A549 (cell line): Measurements from ENCODE around the gene AK8.

ENCODE experiments used
- CEBPB ChIP-seq, 2 experiments: fragments of >200 bp in 1 of 2; sonication (Bioruptor Twin) in 1 of 2; formaldehyde crosslinking in 1 of 2; IDR thresholded peaks; 2 replicates each; pipeline ENCODE4 v1.6.1; 2012 to 2016
- CHD2 ChIP-seq: fragments of 150-350 bp; IDR thresholded peaks from 2 replicates; pipeline ENCODE4 v1.6.1; 2014; ENCODE audit warnings: low read length; ENCODE audit not compliant: partially characterized antibody
- EP300 ChIP-seq, 2 experiments: fragments of >200 bp; sonication (Bioruptor Twin); formaldehyde crosslinking; IDR thresholded peaks; 2 replicates in 1 of 2; 3 replicates in 1 of 2; pipeline ENCODE4 v1.6.1; 2016 to 2017
- HDAC2 ChIP-seq: fragments of 200-600 bp; sonication (generic); IDR thresholded peaks from 2 replicates; pipeline ENCODE4 v1.6.1; 2016
- HOXA7 ChIP-seq: fragments of 250-450 bp; sonication (Bioruptor Pico); IDR thresholded peaks from 2 replicates; pipeline ENCODE4 v1.5.0; 2020; ENCODE audit warnings: mild to moderate bottlenecking, moderate library complexity
- MYC ChIP-seq: IDR thresholded peaks from 2 replicates; pipeline ENCODE4 v1.6.1; 2012; ENCODE audit warnings: mild to moderate bottlenecking, inconsistent platforms, low read length, improper control_type of control experiment, borderline replicate concordance
- POLR2A ChIP-seq: IDR thresholded peaks from 2 replicates; pipeline ENCODE4 v1.6.1; 2012; ENCODE audit warnings: mild to moderate bottlenecking, low read length
- ZSCAN20 ChIP-seq: fragments of 250-450 bp; sonication (Bioruptor Pico); IDR thresholded peaks from 2 replicates; pipeline ENCODE4 v1.8.0; 2022; ENCODE audit warnings: mild to moderate bottlenecking, moderate library complexity
- TF ChIP-seq, protein P1 (sequence below): fragments of >200 bp; sonication (Bioruptor Twin); formaldehyde crosslinking; IDR thresholded peaks from 3 replicates; pipeline ENCODE4 v1.5.1; 2016
- TF ChIP-seq, protein P2 (sequence below): fragments of 150-350 bp; IDR thresholded peaks from 2 replicates; pipeline ENCODE4 v1.6.1; 2014; ENCODE audit warnings: low read depth, mild to moderate bottlenecking, low read length
- TF ChIP-seq, protein P3 (sequence below): IDR thresholded peaks from 2 replicates; pipeline ENCODE4 v1.6.1; 2012
- TF ChIP-seq, protein P4 (sequence below): fragments of 200-600 bp; sonication (generic); IDR thresholded peaks from 2 replicates; pipeline ENCODE4 v1.6.1; 2016; ENCODE audit warnings: antibody characterized with exemption, mild to moderate bottlenecking, moderate library complexity

DNA sequence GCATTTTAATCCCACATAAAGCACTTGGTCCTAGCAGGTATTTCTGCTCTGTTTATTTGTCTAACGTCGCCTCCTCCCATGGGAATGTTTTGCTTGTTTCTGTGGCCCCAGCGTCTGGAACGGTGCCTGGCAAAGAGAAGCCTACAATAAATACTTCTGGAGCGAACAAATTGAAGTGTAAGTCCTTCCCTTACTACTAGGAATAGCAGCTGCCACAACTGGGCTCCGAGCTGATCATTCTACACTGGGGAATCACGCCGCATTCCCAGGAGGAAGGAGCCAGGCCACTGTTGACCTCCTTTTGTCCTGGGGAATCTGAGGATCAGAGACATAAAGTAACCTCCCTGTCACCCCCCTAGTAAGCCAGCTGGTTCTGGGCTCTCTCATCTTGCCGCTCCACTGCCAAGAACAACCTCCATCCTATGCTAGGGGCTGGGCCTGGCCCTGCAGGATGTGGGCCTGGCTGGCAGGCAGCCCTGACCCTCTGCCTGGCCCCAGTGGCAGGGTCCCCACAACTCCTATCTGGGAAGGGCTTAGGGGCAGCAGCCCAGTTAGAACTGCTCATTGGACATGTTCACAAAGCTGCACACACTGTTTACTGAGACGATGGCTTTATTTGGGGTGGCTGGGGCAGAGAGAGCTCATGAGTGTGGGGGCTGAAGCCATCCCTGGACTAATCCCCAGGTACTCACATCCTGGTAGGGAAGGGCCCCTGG is 125.0 kb downstream of the AK8 start:
- TF ChIP-seq HOXA7 (CRISPR knock-in tag) = no peak
- TF ChIP-seq, protein P1, sequence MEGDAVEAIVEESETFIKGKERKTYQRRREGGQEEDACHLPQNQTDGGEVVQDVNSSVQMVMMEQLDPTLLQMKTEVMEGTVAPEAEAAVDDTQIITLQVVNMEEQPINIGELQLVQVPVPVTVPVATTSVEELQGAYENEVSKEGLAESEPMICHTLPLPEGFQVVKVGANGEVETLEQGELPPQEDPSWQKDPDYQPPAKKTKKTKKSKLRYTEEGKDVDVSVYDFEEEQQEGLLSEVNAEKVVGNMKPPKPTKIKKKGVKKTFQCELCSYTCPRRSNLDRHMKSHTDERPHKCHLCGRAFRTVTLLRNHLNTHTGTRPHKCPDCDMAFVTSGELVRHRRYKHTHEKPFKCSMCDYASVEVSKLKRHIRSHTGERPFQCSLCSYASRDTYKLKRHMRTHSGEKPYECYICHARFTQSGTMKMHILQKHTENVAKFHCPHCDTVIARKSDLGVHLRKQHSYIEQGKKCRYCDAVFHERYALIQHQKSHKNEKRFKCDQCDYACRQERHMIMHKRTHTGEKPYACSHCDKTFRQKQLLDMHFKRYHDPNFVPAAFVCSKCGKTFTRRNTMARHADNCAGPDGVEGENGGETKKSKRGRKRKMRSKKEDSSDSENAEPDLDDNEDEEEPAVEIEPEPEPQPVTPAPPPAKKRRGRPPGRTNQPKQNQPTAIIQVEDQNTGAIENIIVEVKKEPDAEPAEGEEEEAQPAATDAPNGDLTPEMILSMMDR = no peak
- TF ChIP-seq, protein P2, sequence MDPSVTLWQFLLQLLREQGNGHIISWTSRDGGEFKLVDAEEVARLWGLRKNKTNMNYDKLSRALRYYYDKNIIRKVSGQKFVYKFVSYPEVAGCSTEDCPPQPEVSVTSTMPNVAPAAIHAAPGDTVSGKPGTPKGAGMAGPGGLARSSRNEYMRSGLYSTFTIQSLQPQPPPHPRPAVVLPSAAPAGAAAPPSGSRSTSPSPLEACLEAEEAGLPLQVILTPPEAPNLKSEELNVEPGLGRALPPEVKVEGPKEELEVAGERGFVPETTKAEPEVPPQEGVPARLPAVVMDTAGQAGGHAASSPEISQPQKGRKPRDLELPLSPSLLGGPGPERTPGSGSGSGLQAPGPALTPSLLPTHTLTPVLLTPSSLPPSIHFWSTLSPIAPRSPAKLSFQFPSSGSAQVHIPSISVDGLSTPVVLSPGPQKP = no peak
- no peak for TF ChIP-seq EP300 (IDR thresholded peaks at IDR 0.05)
- TF ChIP-seq POLR2A = no peak
- TF ChIP-seq ZSCAN20 = no peak
- TF ChIP-seq HDAC2 = no peak
- TF ChIP-seq, protein P3, sequence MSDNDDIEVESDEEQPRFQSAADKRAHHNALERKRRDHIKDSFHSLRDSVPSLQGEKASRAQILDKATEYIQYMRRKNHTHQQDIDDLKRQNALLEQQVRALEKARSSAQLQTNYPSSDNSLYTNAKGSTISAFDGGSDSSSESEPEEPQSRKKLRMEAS = no peak
- TF ChIP-seq CHD2 = no peak
- TF ChIP-seq MYC = no peak
- no peak for TF ChIP-seq CEBPB (IDR thresholded peaks at IDR 0.05)
- TF ChIP-seq, protein P4, sequence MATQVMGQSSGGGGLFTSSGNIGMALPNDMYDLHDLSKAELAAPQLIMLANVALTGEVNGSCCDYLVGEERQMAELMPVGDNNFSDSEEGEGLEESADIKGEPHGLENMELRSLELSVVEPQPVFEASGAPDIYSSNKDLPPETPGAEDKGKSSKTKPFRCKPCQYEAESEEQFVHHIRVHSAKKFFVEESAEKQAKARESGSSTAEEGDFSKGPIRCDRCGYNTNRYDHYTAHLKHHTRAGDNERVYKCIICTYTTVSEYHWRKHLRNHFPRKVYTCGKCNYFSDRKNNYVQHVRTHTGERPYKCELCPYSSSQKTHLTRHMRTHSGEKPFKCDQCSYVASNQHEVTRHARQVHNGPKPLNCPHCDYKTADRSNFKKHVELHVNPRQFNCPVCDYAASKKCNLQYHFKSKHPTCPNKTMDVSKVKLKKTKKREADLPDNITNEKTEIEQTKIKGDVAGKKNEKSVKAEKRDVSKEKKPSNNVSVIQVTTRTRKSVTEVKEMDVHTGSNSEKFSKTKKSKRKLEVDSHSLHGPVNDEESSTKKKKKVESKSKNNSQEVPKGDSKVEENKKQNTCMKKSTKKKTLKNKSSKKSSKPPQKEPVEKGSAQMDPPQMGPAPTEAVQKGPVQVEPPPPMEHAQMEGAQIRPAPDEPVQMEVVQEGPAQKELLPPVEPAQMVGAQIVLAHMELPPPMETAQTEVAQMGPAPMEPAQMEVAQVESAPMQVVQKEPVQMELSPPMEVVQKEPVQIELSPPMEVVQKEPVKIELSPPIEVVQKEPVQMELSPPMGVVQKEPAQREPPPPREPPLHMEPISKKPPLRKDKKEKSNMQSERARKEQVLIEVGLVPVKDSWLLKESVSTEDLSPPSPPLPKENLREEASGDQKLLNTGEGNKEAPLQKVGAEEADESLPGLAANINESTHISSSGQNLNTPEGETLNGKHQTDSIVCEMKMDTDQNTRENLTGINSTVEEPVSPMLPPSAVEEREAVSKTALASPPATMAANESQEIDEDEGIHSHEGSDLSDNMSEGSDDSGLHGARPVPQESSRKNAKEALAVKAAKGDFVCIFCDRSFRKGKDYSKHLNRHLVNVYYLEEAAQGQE = no peak
